ENCODE results near the gene PKLR. TPM values are rescaled to one million over a fixed set of nuclear protein-coding genes. Genes with fewer than 3 reads are reported as not detected.

PKLR gene
- total and polyA plus RNA-seq, 2 donors (not counting 3 experiments of a cell fraction or from before 2014, with no cell fraction given) = not detected

DNA sequence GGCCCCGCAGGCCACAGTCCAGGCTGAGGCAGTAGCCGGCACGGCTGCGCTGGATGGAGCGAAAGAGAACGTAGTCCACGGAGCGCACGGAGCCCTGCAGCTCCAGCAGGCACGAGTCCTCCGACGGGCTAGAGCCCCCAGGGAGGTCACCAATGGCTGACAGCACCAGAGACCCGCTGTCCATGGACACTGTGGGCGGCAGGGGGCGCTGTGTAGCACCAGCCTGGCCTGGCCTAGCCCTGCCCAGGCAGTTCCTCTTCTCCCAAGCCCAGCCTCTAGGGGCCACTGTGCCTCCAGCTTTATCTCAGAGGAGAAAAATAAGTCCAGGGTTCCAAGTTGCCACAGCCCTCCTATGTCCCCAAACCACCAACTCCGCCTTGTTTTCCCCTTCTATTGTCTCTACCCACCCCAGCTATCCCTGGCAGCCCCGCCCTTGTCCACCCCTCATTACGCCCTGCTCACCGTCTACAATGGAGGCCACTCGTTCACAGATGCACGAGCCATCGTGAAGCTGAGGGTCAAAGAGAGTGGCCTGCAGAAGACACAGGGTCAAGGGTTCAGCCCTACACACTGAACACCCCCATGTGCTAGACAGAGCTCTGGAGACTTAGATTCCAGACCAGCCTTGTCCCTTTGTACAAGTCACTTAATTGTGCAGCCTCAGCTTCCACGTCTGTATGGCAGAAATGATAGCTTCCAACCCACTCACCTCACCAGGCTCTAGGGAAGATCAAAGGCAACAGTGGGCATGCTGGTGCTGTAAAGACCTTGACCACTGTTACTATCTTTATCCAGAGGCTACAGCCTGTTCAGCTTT is 50.4 kb downstream of the PKLR start:
- peak overlapping the region; percentile 76 for H2AFZ ChIP-seq (ENCODE audit: low read depth, low read length)
- no peaks in the 10 kb centered on the region for H3K27me3 ChIP-seq (ENCODE audit: control insufficient read depth in 2 of 2, insufficient read depth in 2 of 2, low read length in 2 of 2)
- no peak overlapping the region for H3K27ac ChIP-seq (ENCODE audit: insufficient read depth, low read depth, low read length)
- no peak for TF ChIP-seq GATA2 (IDR thresholded peaks at IDR 0.05; ENCODE audit: insufficient read depth, insufficient read length, low read depth, low read length)
- TF ChIP-seq, protein P1, sequence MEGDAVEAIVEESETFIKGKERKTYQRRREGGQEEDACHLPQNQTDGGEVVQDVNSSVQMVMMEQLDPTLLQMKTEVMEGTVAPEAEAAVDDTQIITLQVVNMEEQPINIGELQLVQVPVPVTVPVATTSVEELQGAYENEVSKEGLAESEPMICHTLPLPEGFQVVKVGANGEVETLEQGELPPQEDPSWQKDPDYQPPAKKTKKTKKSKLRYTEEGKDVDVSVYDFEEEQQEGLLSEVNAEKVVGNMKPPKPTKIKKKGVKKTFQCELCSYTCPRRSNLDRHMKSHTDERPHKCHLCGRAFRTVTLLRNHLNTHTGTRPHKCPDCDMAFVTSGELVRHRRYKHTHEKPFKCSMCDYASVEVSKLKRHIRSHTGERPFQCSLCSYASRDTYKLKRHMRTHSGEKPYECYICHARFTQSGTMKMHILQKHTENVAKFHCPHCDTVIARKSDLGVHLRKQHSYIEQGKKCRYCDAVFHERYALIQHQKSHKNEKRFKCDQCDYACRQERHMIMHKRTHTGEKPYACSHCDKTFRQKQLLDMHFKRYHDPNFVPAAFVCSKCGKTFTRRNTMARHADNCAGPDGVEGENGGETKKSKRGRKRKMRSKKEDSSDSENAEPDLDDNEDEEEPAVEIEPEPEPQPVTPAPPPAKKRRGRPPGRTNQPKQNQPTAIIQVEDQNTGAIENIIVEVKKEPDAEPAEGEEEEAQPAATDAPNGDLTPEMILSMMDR (IDR thresholded peaks at IDR 0.05; ENCODE audit: extremely low read depth in 1 of 2, insufficient read depth in 1 of 2, low read depth in 1 of 2, low read length in 2 of 2) = peak; percentile 100
- FAIRE-seq (peak; percentile 99), DNase-seq (ENCODE audit: low read depth, low spot score) (peak; percentile 89)
- peak overlapping the region in 1 of 3 experiments; percentile 12 for H3K4me3 ChIP-seq (replicated peaks in 1 of 3; ENCODE audit: insufficient read depth in 1 of 3, low read depth in 1 of 3, low read length in 3 of 3)
- ChIA-PET POLR2A (interaction anchor here (1.0 kb wide), 1 partner anchor 71 kb away, joined by 8 read pairs; no protein-coding TSS in a partner anchor), CTCF (interaction anchor here (0.7 to 5.8 kb wide), 42 partner anchors 9 to 478 kb away, joined by 3 to 115 read pairs (median 6); partner anchors contain the start of genes ASH1L, CLK2, FDPS and HCN3)
- H3K9me3 ChIP-seq (replicated peaks; ENCODE audit: control insufficient read depth, insufficient read depth, low read length) = no peaks in the 10 kb centered on the region
- BruUV-seq (replicated peaks) = no TSS peak
- peaks cover 9% of the 10 kb centered on the region for H3K79me2 ChIP-seq (ENCODE audit: control insufficient read depth, insufficient read depth, low read length)
- peaks cover 3 to 14% of the 10 kb centered on the region in 2 experiments for H3K36me3 ChIP-seq (ENCODE audit: control insufficient read depth in 2 of 2, extremely low read depth in 1 of 2, insufficient read depth in 2 of 2, low read length in 2 of 2)
- peaks cover 26% of the 10 kb centered on the region for H3K4me1 ChIP-seq (ENCODE audit: control insufficient read depth, extremely low read depth, insufficient read depth, low read length)
- H4K20me1 ChIP-seq (replicated peaks; ENCODE audit: control insufficient read depth, extremely low read depth, insufficient read depth, low read length) = no peaks in the 10 kb centered on the region
- intact Hi-C loops (cut with micrococcal nuclease) (loop anchor here (1.0 to 10.0 kb wide), 5 partner anchors 57 to 397 kb away; partner anchors contain the start of genes ASH1L and FDPS), dilution Hi-C loops (cut with MboI; ENCODE audit: extremely low pct_ligation_motif_present, low sequenced_read_pairs) (no loop called here)
- H3K9ac ChIP-seq (replicated peaks; ENCODE audit: extremely low read depth, insufficient read depth, low read length) = no peak overlapping the region
- H3K4me2 ChIP-seq (ENCODE audit: insufficient read depth, low read length) = peak overlapping the region; percentile 17
- H3K9me1 ChIP-seq (replicated peaks; ENCODE audit: control insufficient read depth, extremely low read depth, insufficient read depth, low read length) = no peaks in the 10 kb centered on the region

DNA sequence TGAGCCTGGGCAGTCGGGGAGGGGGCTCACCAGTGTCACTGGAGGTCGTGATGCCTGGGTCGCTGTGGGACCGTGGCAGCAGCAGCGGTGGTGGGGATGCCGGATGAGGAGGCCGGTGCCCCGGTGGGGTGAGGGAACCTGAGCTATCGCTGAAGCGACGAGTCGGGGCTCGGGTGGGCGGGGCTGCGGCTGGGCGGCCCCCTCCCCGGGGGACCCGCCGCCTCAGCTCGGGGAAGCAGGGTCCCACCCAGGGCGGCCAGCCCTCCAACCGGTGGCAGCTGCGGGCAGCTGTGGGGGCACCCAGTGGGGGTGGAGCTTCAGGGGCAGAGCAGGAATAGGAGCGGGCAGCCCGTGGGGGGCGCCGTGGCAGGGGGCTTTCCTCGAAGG is 51.0 kb downstream of the PKLR start:
- no peak for DNase-seq (ENCODE audit: low read depth, low spot score)
- H4K20me1 ChIP-seq (replicated peaks; ENCODE audit: control insufficient read depth, extremely low read depth, insufficient read depth, low read length) = no peaks in the 10 kb centered on the region
- H3K9me3 ChIP-seq (replicated peaks; ENCODE audit: control insufficient read depth, insufficient read depth, low read length) = no peaks in the 10 kb centered on the region
- ChIA-PET POLR2A (interaction anchor here (1.0 kb wide), 1 partner anchor 72 kb away, joined by 8 read pairs; no protein-coding TSS in a partner anchor), CTCF (interaction anchor here (0.7 to 5.8 kb wide), 31 partner anchors 9 to 479 kb away, joined by 3 to 115 read pairs (median 9); partner anchors contain the start of genes ASH1L, CLK2, FDPS and HCN3)
- no peaks in the 10 kb centered on the region for H3K27me3 ChIP-seq (ENCODE audit: control insufficient read depth in 2 of 2, insufficient read depth in 2 of 2, low read length in 2 of 2)
- H3K9ac ChIP-seq (replicated peaks; ENCODE audit: extremely low read depth, insufficient read depth, low read length) = no peak overlapping the region
- no TSS peak for BruUV-seq (replicated peaks)
- TF ChIP-seq GATA2 (IDR thresholded peaks at IDR 0.05; ENCODE audit: insufficient read depth, insufficient read length, low read depth, low read length) (no peak), JUN (IDR thresholded peaks at IDR 0.05; ENCODE audit: borderline replicate concordance, insufficient read depth, insufficient read length, low read depth) (no peak), FOS (IDR thresholded peaks at IDR 0.05; ENCODE audit: borderline replicate concordance, insufficient read depth, low read length) (no peak), POLR2AphosphoS5 (IDR thresholded peaks at IDR 0.05; ENCODE audit: insufficient read depth, low read depth, low read length) (no peak), EZH2 (IDR thresholded peaks at IDR 0.05; ENCODE audit: borderline replicate concordance, low read depth, low read length, severe bottlenecking) (no peak), POLR2A (IDR thresholded peaks at IDR 0.05; ENCODE audit: low read depth, low read length) (no peak), MYC (IDR thresholded peaks at IDR 0.05; ENCODE audit: low read depth, low read length) (no peak)
- TF ChIP-seq, protein P1 (IDR thresholded peaks at IDR 0.05; ENCODE audit: extremely low read depth in 1 of 2, insufficient read depth in 1 of 2, low read depth in 1 of 2, low read length in 2 of 2) = no peak
- TF ChIP-seq, protein P2, sequence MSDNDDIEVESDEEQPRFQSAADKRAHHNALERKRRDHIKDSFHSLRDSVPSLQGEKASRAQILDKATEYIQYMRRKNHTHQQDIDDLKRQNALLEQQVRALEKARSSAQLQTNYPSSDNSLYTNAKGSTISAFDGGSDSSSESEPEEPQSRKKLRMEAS (IDR thresholded peaks at IDR 0.05; ENCODE audit: insufficient read depth, insufficient read length) = no peak
- no peak for FAIRE-seq
- dilution Hi-C loops (cut with MboI; ENCODE audit: extremely low pct_ligation_motif_present, low sequenced_read_pairs) = no loop called here
- H3K36me3 ChIP-seq (ENCODE audit: control insufficient read depth in 2 of 2, extremely low read depth in 1 of 2, insufficient read depth in 2 of 2, low read length in 2 of 2) = peaks cover 3 to 14% of the 10 kb centered on the region in 2 experiments
- H3K79me2 ChIP-seq (ENCODE audit: control insufficient read depth, insufficient read depth, low read length) = peaks cover 9% of the 10 kb centered on the region
- peaks cover 23% of the 10 kb centered on the region for H3K4me1 ChIP-seq (ENCODE audit: control insufficient read depth, extremely low read depth, insufficient read depth, low read length)
- peak overlapping the region; percentile 76 for H2AFZ ChIP-seq (ENCODE audit: low read depth, low read length)
- no peaks in the 10 kb centered on the region for H3K9me1 ChIP-seq (replicated peaks; ENCODE audit: control insufficient read depth, extremely low read depth, insufficient read depth, low read length)
- intact Hi-C loops (cut with micrococcal nuclease) = loop anchor here (1.0 to 10.0 kb wide), 5 partner anchors 58 to 398 kb away; partner anchors contain the start of genes ASH1L and FDPS
- H3K27ac ChIP-seq (ENCODE audit: insufficient read depth, low read depth, low read length) = no peak overlapping the region
- H3K4me3 ChIP-seq (replicated peaks in 1 of 3; ENCODE audit: insufficient read depth in 1 of 3, low read depth in 1 of 3, low read length in 3 of 3) = peak overlapping the region in 1 of 3 experiments; percentile 12
- H3K4me2 ChIP-seq (ENCODE audit: insufficient read depth, low read length) = peak overlapping the region; percentile 17
